ENCODE results near the gene CRYAB. TPM values are rescaled to one million over a fixed set of nuclear protein-coding genes. Genes with fewer than 3 reads are reported as not detected.

Gene CRYAB
- polyA plus RNA-seq, 2 of the 4 experiments (the other 2 are of a cell fraction) = 1.1 to 25.3 TPM

GRCh38 chr11:111908639-111909305 is 2.8 kb downstream of the CRYAB start:
- Histone ChIP-seq H3K9me3 (no peaks in the 10 kb centered on the region), H3K4me1 (peaks cover 16% of the 10 kb centered on the region), H3K4me2 (no peak overlapping the region), H3K27ac (no peak overlapping the region), H3K4me3 (no peak overlapping the region)
- TF ChIP-seq CHD2 (IDR thresholded peaks at IDR 0.05; ENCODE audit: low read length, partially characterized antibody) (no peak), RAD21 (conservative IDR thresholded peaks at IDR 0.05 in 1 of 2, IDR thresholded peaks at IDR 0.05 in 1 of 2) (no peak), HOXB5 (CRISPR knock-in tag; IDR thresholded peaks at IDR 0.05) (no peak), RFX5 (IDR thresholded peaks at IDR 0.05) (no peak), PBX3 (IDR thresholded peaks at IDR 0.05) (no peak), MAX (IDR thresholded peaks at IDR 0.05) (no peak), MYC (IDR thresholded peaks at IDR 0.05; ENCODE audit: borderline replicate concordance, low read length) (no peak), BCL3 (IDR thresholded peaks at IDR 0.05) (no peak), TFCP2L1 (CRISPR knock-in tag; IDR thresholded peaks at IDR 0.05) (no peak), CBX8 (IDR thresholded peaks at IDR 0.05) (no peak), JUNB (IDR thresholded peaks at IDR 0.05) (no peak), RNF2 (IDR thresholded peaks at IDR 0.05; ENCODE audit: borderline replicate concordance, low read depth) (no peak), FOSL2 (IDR thresholded peaks at IDR 0.05) (no peak), FOSL2 (CRISPR knock-in tag; IDR thresholded peaks at IDR 0.05) (no peak), HOXA7 (CRISPR knock-in tag; IDR thresholded peaks at IDR 0.05) (no peak), MAZ (IDR thresholded peaks at IDR 0.05; ENCODE audit: borderline replicate concordance, low read depth, low read length) (no peak)
- no peak for ATAC-seq
- CTCF ChIA-PET = interaction anchor here (0.6 kb wide), 1 partner anchor 678 kb away, joined by 3 read pairs; no protein-coding TSS in a partner anchor
- POLR2A ChIA-PET = no interaction called here
- 68% methylated on average over 5 of the region's 5 CpGs for WGBS (ENCODE audit: missing lambda C conversion rate)
- FAIRE-seq = no peak
- no peak for DNase-seq (ENCODE audit: low read depth in 1 of 2, low spot score in 1 of 2)

GRCh38 chr11:111906680-111907079 is 4.9 kb downstream of the CRYAB start:
- ATAC-seq (no peak), FAIRE-seq (no peak), DNase-seq (ENCODE audit: low read depth in 1 of 2, low spot score in 1 of 2) (no peak)
- 40% methylated on average over 1 of the region's 1 CpG for WGBS (ENCODE audit: missing lambda C conversion rate)
- no peak overlapping the region for H3K27ac ChIP-seq
- peaks cover 6% of the 10 kb centered on the region; the same call in 2 of the 3 replicates for H3K4me1 ChIP-seq
- H3K9me3 ChIP-seq = no peaks in the 10 kb centered on the region
- ChIA-PET POLR2A (no interaction called here), CTCF (interaction anchor here (1.6 kb wide), 1 partner anchor 36 kb away, joined by 5 read pairs; the partner anchor contains the start of gene ALG9)
- H3K4me2 ChIP-seq = no peak overlapping the region
- no peak overlapping the region for H3K4me3 ChIP-seq
- TF ChIP-seq MYC (IDR thresholded peaks at IDR 0.05; ENCODE audit: borderline replicate concordance, low read length) (no peak), BHLHE40 (IDR thresholded peaks at IDR 0.05; ENCODE audit: low read depth, low read length) (no peak), NPAS2 (CRISPR knock-in tag; IDR thresholded peaks at IDR 0.05; ENCODE audit: borderline replicate concordance) (no peak), JUNB (IDR thresholded peaks at IDR 0.05) (no peak), TP53 (CRISPR knock-in tag; IDR thresholded peaks at IDR 0.05) (no peak), ATOH8 (CRISPR knock-in tag; IDR thresholded peaks at IDR 0.05; ENCODE audit: low read depth) (no peak), PHF8 (IDR thresholded peaks at IDR 0.05; ENCODE audit: borderline replicate concordance, low read depth) (no peak), EHMT2 (IDR thresholded peaks at IDR 0.05; ENCODE audit: low read depth) (no peak), CEBPB (IDR thresholded peaks at IDR 0.05) (no peak), CHD2 (IDR thresholded peaks at IDR 0.05; ENCODE audit: low read length, partially characterized antibody) (no peak), ESRRA (IDR thresholded peaks at IDR 0.05; ENCODE audit: borderline replicate concordance, low read length) (no peak), ZC3H11A (IDR thresholded peaks at IDR 0.05) (no peak), HES2 (IDR thresholded peaks at IDR 0.05) (no peak), MAFK (IDR thresholded peaks at IDR 0.05; ENCODE audit: partially characterized antibody) (no peak)

All from A549 (cell line).